Hepatocyte (in vitro differentiated cells): ENCODE measurements around the gene ABCA3. TPM values are rescaled to one million over a fixed set of nuclear protein-coding genes. Genes with fewer than 3 reads are reported as not detected.

Source experiments
- DNase-seq: peaks from one replicate; pipeline ENCODE4 v3.0.0-alpha.2; 2016; ENCODE audit warnings: low spot score
- H2AFZ ChIP-seq: fragments of 200-600 bp; sonication (generic); 2 replicates; pipeline ENCODE4 v1.6.0; 2016; ENCODE audit warnings: antibody characterized with exemption, mild to moderate bottlenecking
- H3K27ac ChIP-seq: fragments of 200-600 bp; sonication (generic); 2 replicates; pipeline ENCODE4 v1.5.1; 2016; ENCODE audit warnings: mild to moderate bottlenecking
- H3K27me3 ChIP-seq: fragments of 200-600 bp; sonication (generic); 2 replicates; pipeline ENCODE4 v1.6.1; 2016
- H3K36me3 ChIP-seq: fragments of 200-600 bp; sonication (generic); replicated peaks from 2 replicates; pipeline ENCODE4 v1.5.1; 2016; ENCODE audit warnings: low read depth; ENCODE audit not compliant: insufficient read depth
- H3K4me1 ChIP-seq: fragments of 200-600 bp; sonication (generic); 2 replicates; pipeline ENCODE4 v1.5.1; 2016; ENCODE audit warnings: mild to moderate bottlenecking, moderate library complexity; ENCODE audit not compliant: insufficient read depth
- H3K4me2 ChIP-seq: fragments of 200-600 bp; sonication (generic); 2 replicates; pipeline ENCODE4 v1.6.0; 2016
- H3K4me3 ChIP-seq: fragments of 200-600 bp; sonication (generic); 2 replicates; pipeline ENCODE4 v1.5.1; 2016; ENCODE audit warnings: mild to moderate bottlenecking
- H3K79me2 ChIP-seq: fragments of 200-600 bp; sonication (generic); 2 replicates; pipeline ENCODE4 v1.6.0; 2017; ENCODE audit warnings: mild to moderate bottlenecking
- H3K9me2 ChIP-seq: fragments of 200-600 bp; sonication (generic); replicated peaks from 2 replicates; pipeline ENCODE4 v1.6.0; 2017; ENCODE audit warnings: mild to moderate bottlenecking; ENCODE audit not compliant: insufficient read depth
- H3K9me3 ChIP-seq: fragments of 200-600 bp; sonication (generic); 2 replicates; pipeline ENCODE4 v1.5.1; 2016; ENCODE audit warnings: low read depth, mild to moderate bottlenecking
- H4K20me1 ChIP-seq: fragments of 200-600 bp; sonication (generic); 2 replicates; pipeline ENCODE4 v1.6.0; 2016; ENCODE audit warnings: mild to moderate bottlenecking; ENCODE audit not compliant: insufficient read depth, poor library complexity, severe bottlenecking
- EZH2 ChIP-seq: fragments of 200-600 bp; sonication (generic); IDR thresholded peaks from 2 replicates; pipeline ENCODE4 v1.6.1; 2016; ENCODE audit warnings: antibody characterized with exemption, mild to moderate bottlenecking, borderline replicate concordance
- EZH2phosphoT487 ChIP-seq: fragments of 200-600 bp; sonication (generic); IDR thresholded peaks from one replicate; pipeline ENCODE4 v1.6.1; 2018; ENCODE audit warnings: antibody characterized with exemption, mild to moderate bottlenecking, low read depth, moderate library complexity; ENCODE audit not compliant: unreplicated experiment, severe bottlenecking
- WGBS: methylation state at CpG from one replicate; pipeline ENCODE4 v1.1.6; 2016; ENCODE audit warnings: low lambda C conversion rate; ENCODE audit errors: missing lambda C conversion rate; 5-methylcytosine and 5-hydroxymethylcytosine counted together
- polyA plus RNA-seq: library from polyadenylated mRNA; unstranded; fragments of >200 nt; fragmentation: Nextera tagmentation; extraction: Ambion mirVana; gene quantifications from 2 replicates; pipeline ENCODE4 v1.2.1, GENCODE V29; 2016
- total RNA-seq: library from RNA; depleted of rRNA; stranded (reverse); fragments of >200 nt; gene quantifications from 2 replicates; pipeline ENCODE4 v1.2.3, GENCODE V29; 2014
- TF ChIP-seq, protein P1 (sequence below): fragments of 200-600 bp; sonication (generic); IDR thresholded peaks from 2 replicates; pipeline ENCODE4 v1.5.1; 2016; ENCODE audit warnings: antibody characterized with exemption, mild to moderate bottlenecking; ENCODE audit not compliant: poor library complexity

Gene ABCA3
- total and polyA plus RNA-seq, 2 experiments from 2014 or later = 0.94 to 1.8 TPM

DNA sequence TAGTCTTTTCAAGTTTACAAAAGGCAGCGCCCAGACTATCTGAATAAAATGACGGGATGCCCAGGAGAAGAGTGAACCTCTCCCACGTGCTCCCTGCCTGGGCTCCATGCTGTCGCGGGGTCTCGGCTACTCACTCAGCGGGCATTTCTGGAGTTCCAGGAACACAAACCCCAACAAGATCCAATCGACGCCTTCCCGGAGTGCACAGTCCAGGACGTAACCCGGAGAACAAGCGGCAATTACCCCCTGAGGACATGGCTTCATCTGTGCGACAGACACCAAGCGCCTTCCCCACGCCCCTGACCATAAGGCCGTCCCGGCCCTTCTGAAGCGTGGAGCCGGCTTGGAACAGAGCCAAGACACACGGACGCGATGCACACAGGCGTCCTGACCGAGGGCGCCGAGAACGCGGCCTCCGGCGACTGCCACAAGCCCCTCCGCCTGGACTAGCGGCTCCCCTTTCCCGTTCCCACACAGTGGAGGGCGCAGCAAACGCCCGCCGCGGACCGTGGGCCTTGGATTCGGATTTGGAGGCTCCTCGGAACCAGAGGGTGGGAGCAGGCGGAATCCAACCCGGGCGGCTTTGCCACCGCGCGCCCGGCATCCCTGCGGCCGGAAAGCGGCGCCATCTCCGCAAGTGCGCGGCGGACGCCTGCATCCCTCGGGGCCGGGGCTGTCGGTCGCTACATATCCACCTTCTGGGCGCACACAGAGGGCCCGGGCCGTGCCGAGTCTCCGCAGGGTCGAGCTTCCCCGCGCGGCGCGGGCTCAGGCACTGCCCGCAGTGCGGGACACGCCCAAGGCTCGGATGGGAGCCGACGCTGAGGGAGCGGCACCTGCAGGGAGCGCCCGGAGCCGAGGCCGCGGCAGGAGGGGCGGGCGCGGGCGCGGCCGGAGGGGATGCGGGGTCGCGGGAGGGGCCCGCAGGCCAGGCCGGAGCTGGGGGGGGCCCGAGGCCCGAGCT lies 725 bp downstream of the ABCA3 start:
- DNase-seq = peak; percentile 65
- 7% methylated on average over 70 of the region's 98 CpGs for WGBS
- H3K9me2 ChIP-seq = no peaks in the 10 kb centered on the region
- H2AFZ ChIP-seq = peak overlapping the region; percentile 77
- H3K4me2 ChIP-seq = peak overlapping the region; percentile 98
- no peaks in the 10 kb centered on the region for H3K79me2 ChIP-seq
- no peak for TF ChIP-seq EZH2phosphoT487
- TF ChIP-seq EZH2 = peak; percentile 72
- TF ChIP-seq, protein P1, sequence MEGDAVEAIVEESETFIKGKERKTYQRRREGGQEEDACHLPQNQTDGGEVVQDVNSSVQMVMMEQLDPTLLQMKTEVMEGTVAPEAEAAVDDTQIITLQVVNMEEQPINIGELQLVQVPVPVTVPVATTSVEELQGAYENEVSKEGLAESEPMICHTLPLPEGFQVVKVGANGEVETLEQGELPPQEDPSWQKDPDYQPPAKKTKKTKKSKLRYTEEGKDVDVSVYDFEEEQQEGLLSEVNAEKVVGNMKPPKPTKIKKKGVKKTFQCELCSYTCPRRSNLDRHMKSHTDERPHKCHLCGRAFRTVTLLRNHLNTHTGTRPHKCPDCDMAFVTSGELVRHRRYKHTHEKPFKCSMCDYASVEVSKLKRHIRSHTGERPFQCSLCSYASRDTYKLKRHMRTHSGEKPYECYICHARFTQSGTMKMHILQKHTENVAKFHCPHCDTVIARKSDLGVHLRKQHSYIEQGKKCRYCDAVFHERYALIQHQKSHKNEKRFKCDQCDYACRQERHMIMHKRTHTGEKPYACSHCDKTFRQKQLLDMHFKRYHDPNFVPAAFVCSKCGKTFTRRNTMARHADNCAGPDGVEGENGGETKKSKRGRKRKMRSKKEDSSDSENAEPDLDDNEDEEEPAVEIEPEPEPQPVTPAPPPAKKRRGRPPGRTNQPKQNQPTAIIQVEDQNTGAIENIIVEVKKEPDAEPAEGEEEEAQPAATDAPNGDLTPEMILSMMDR = peak; percentile 24
- no peaks in the 10 kb centered on the region for H3K36me3 ChIP-seq
- H3K9me3 ChIP-seq = no peaks in the 10 kb centered on the region
- H3K4me1 ChIP-seq = peaks cover 6% of the 10 kb centered on the region
- no peak overlapping the region for H3K27ac ChIP-seq
- no peaks in the 10 kb centered on the region for H4K20me1 ChIP-seq
- peak overlapping the region; percentile 32 for H3K4me3 ChIP-seq
- peaks cover 24% of the 10 kb centered on the region for H3K27me3 ChIP-seq

GRCh38 chr16:2337431-2338296 lies 2.9 kb downstream of the ABCA3 start:
- peaks cover 20% of the 10 kb centered on the region for H3K27me3 ChIP-seq
- 89% methylated on average over 15 of the region's 15 CpGs for WGBS
- DNase-seq = no peak

GRCh38 chr16:2335286-2335895 lies 5.1 kb downstream of the ABCA3 start:
- H3K79me2 ChIP-seq = no peaks in the 10 kb centered on the region
- no peak overlapping the region for H3K4me2 ChIP-seq
- no peak for DNase-seq
- WGBS = 87% methylated on average over 8 of the region's 8 CpGs
- TF ChIP-seq EZH2 = no peak
- TF ChIP-seq, protein P1 = no peak
- no peak for TF ChIP-seq EZH2phosphoT487
- peaks cover 6% of the 10 kb centered on the region for H3K4me1 ChIP-seq
- H3K27me3 ChIP-seq = peaks cover 37% of the 10 kb centered on the region
- H3K9me2 ChIP-seq = no peaks in the 10 kb centered on the region
- no peaks in the 10 kb centered on the region for H3K36me3 ChIP-seq
- no peak overlapping the region for H3K27ac ChIP-seq
- H3K4me3 ChIP-seq = no peak overlapping the region
- H3K9me3 ChIP-seq = no peaks in the 10 kb centered on the region
- H4K20me1 ChIP-seq = no peaks in the 10 kb centered on the region
- H2AFZ ChIP-seq = no peak overlapping the region

More at GRCh38 chr16:2337431-2338296, 2.9 kb downstream of the ABCA3 start:
- H3K79me2 ChIP-seq = no peaks in the 10 kb centered on the region
- no peak overlapping the region for H3K27ac ChIP-seq
- no peak overlapping the region for H3K4me2 ChIP-seq
- H4K20me1 ChIP-seq = no peaks in the 10 kb centered on the region
- H3K36me3 ChIP-seq = no peaks in the 10 kb centered on the region
- H3K9me2 ChIP-seq = no peaks in the 10 kb centered on the region
- H3K4me3 ChIP-seq = no peak overlapping the region
- TF ChIP-seq EZH2 (no peak), EZH2phosphoT487 (no peak)
- TF ChIP-seq, protein P1 = no peak
- H2AFZ ChIP-seq = no peak overlapping the region
- no peaks in the 10 kb centered on the region for H3K9me3 ChIP-seq
- H3K4me1 ChIP-seq = peaks cover 6% of the 10 kb centered on the region
